Measurements from ENCODE around the gene CKLF.

CKLF gene

GRCh38 chr16:66517586-66518263, 34.7 kb upstream of the CKLF start:
- no peak for DNase-seq
- ATAC-seq: no peak

GRCh38 chr16:66519482-66520373, 32.6 kb upstream of the CKLF start:
- no peak for DNase-seq

GRCh38 chr16:66520406-66521170, 31.8 kb upstream of the CKLF start:
- ATAC-seq: no peak

More at GRCh38 chr16:66519482-66520373, 32.6 kb upstream of the CKLF start:
- no peak for ATAC-seq

GRCh38 chr16:66521252-66521713, 31.1 kb upstream of the CKLF start:
- no peak for DNase-seq
- no peak for ATAC-seq

More at GRCh38 chr16:66520406-66521170, 31.8 kb upstream of the CKLF start:
- no peak for DNase-seq

GRCh38 chr16:66521951-66522771, 30.2 kb upstream of the CKLF start:
- ATAC-seq: peak; percentile 95
- DNase-seq: peak; percentile 96

- no peak for ATAC-seq
- DNase-seq: no peak
Observed at GRCh38 chr16:66522816-66523590, 29.4 kb upstream of the CKLF start.

GRCh38 chr16:66523861-66524354, 28.5 kb upstream of the CKLF start:
- ATAC-seq (no peak), DNase-seq (no peak)

GRCh38 chr16:66524601-66525164, 27.7 kb upstream of the CKLF start:
- ATAC-seq: no peak
- DNase-seq: no peak

- DNase-seq (no peak), ATAC-seq (no peak)
Observed at GRCh38 chr16:66525396-66526180, 26.8 kb upstream of the CKLF start.

GRCh38 chr16:66528294-66528693, 24.1 kb upstream of the CKLF start:
- no peak for DNase-seq
- no peak for ATAC-seq

- DNase-seq: no peak
- no peak for ATAC-seq
Observed at GRCh38 chr16:66529475-66529874, 22.9 kb upstream of the CKLF start.

- DNase-seq (no peak), ATAC-seq (no peak)
Observed at GRCh38 chr16:66534376-66534799, 18.0 kb upstream of the CKLF start.

- DNase-seq: no peak
- ATAC-seq: no peak
Observed at GRCh38 chr16:66536525-66536924, 15.9 kb upstream of the CKLF start.

GRCh38 chr16:66537236-66537635, 15.1 kb upstream of the CKLF start:
- ATAC-seq: peak; percentile 19
- no peak for DNase-seq

- no peak for DNase-seq
- ATAC-seq: no peak
Observed at GRCh38 chr16:66538910-66539309, 13.5 kb upstream of the CKLF start.

- ATAC-seq: no peak
Observed at GRCh38 chr16:66539623-66540469, 12.5 kb upstream of the CKLF start.

GRCh38 chr16:66541388-66542355, 10.7 kb upstream of the CKLF start:
- ATAC-seq (no peak), DNase-seq (no peak)

More at GRCh38 chr16:66539623-66540469, 12.5 kb upstream of the CKLF start:
- no peak for DNase-seq
